Stimulated activated CD4-positive, alpha-beta T cell treated with anti-CD3 and anti-CD28 coated beads, Interleukin-12 subunit alpha, Interleukin-12 subunit beta, amount 100 ng/mL, for 4 hours (primary cell): ENCODE data around the gene PLPP6.

Experiments used
- DNase-seq: peaks from one replicate; pipeline ENCODE4 v3.0.0-alpha.2; 2020

Gene PLPP6

DNA sequence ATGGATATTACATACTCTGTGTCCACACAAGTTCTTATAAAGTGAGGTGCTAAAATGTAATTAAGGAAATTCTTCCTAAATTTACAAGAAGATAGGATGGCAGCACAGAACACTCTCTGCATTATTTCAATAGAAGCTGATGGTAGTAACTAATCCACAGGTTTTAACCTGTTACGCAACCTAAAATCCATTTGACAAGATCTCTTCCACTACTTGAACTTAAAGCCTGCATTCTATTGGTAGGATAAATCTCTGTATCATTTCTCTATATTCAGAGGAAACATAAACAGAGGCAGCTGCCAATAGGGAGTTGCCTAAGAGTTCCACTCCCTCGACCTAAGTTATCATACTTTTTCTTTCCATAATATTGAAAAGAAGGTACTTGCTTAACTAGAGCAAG lies 38.8 kb downstream of the PLPP6 start:
- no peak for DNase-seq

DNA sequence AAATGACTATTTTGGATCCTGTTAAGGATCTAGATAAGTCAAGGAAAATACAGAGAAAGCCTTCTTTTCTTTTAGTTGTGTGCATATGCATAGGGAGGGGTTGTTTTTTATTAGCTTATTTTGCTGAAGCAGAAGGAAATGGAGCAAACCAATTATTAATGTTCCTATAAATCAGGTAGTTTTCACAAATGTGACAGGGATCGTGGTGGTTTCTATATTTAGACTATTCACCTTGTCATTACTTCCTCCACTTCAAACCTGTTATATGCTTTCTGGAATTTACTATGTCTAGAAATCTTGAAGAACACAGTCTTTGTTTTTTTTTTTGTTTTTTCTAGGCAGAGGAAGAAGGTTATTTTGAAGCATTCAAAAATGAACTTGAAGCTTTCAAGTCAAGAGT lies 39.4 kb downstream of the PLPP6 start:
- no peak for DNase-seq

DNA sequence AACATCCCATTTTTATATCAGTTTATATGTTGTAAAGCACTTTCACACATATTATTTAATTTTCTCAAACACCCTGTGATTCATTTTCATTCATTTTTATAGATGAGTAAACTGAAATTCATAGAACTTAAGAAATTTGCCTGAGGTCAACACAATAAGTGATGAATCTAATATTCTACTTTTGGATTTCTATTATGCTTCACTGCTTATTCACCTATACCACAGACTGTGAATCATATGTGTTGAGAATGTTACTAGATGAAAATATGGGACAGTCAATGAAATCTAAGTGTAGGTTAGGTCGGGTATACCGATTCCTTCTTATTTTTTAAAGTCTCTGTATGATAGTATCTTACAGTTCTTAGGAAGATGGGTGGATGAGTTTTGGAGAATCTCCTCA lies 42.0 kb downstream of the PLPP6 start:
- DNase-seq = no peak

DNA sequence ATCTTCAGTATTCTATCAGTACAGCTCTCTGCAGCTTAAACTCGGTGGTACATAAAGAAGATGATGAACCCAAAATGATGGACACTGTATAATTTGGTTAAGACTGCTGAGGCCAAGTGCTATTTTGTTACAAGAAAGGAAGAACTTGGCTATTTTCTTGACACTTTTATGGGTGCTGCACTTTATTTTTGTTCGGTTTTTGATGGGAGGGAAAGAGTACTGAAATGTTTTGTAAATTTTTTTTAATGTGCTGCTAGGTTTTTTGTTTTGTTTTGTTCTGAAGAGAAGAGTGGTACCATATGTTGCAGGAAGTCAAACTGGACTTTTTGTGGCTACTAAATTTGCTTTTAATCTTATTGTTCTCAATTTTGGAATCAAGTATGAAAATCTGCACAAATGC lies 43.9 kb downstream of the PLPP6 start:
- DNase-seq = no peak

DNA sequence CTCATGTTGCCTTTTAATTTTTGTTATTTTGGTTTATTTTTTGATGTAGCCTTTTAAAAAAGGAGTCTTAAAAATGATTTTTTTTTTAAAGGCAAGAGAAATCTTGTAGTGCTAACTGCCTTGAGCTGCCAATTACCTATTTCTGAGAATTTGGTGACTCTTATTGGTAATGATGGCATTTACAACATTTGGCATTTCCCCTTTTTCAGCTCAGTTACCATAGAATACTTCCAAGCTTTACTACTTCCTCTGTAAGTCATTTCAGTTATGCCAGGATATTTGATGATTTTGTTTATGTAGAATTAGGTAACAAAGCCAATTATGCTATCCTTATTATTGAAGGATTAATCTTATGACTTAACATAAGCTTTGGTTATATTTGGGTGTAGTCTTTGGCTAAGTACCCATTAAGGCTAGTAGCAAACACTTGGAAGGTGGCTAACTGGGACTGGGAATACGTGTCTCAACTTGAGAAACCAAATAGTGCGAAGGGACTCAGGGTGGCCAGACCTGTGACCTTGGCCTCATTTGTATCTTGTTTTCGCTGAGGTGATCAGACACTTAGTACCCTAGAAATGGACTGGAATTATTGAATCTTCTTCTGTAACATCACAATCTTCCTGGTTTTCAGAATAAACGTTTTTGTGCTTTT lies 45.0 kb downstream of the PLPP6 start:
- no peak for DNase-seq

DNA sequence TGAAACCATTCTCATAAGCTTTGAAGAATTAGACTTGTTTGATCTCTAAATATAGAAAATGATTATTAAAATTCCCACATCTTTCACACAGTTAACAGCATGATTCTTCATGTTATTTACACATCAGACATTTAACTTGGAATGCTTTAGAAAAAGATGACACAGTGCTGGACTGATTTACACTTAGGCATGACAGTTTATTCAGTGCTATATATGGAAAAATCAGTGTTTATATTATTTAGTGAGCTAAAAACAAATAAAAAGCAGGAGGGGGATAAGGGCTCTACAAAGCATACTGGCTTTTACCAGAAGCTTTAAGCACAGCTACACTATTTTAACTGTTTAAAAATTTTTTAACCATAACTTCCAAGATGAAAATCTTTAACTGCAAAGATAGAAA lies 47.3 kb downstream of the PLPP6 start:
- no peak for DNase-seq

DNA sequence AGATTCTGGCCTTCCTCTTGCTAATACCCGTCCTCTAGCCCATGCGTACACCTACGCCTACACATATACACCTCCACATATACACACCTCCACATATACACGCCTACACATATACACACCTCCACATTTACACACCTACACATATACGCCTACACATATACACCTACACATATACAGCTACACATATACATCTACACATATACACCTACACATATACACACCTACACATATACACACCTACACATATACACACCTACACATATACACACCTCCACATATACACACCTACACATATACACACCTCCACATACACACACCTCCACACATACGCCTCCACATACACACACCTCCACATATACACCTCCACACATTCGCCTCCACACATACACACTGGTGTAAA lies 51.8 kb downstream of the PLPP6 start:
- DNase-seq = no peak

DNA sequence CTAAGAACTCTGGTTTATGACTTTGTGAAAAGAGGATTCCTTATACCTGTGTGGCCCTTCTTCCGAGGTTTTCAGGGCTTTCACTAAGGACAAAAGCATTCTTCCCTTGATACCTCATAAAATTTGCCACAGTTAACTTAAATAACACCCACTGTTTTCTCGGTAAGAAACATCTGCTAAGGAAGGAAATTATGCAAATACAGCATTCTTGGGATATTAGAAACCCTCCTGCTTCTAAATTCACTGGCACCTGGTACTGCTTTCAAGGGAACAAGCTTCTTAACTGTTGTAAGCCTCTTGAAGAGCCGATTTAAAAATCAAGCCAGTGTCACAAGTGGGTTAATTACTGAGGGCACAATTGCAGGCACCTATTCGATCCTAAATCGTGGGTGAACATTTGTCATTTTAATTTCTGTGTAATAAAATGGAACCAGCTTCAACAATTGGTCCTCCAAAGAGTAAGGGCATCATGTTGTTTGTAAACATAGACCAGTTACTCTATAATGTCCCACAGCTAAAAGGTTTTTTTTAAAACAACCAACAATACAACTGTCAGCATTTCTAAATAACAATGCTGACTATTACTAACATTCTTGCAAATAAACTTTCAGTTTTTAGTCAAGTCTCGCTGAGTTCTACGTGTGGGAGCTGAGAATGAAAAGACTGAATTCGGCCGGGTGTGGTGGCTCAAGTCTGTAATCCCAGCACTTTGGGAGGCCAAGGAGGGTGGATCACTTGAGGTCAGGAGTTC lies 52.3 kb downstream of the PLPP6 start:
- DNase-seq = no peak
